ENCODE data around the gene PDE1A.

DNA sequence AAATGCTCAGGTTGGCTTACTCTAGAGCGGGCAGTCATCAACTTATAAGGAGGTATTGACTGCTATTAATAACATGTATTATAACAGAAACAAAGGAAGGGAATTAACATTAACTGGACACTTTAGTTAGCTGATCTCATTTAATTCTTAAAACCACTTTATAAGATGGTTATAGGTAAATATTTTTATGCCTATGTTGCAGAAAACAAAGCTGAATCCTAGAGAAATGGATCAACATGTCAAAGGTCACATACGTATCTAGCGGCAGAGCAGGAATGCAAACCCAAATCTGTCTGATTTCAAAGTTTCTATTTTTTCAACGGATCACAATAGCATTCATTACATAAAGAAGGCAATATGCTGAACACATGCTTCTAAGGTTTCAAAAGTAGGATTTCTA is 200.0 kb downstream of the PDE1A start:
- no peak for TF ChIP-seq CTCF (IDR thresholded peaks at IDR 0.05)
- no peak for TF ChIP-seq POLR2AphosphoS5 (IDR thresholded peaks at IDR 0.05; ENCODE audit: insufficient read depth in 1 of 2, low read depth in 1 of 2)
- no peak for TF ChIP-seq POLR2A (IDR thresholded peaks at IDR 0.05)
